ENCODE measurements around the gene BAD. TPM values are rescaled to one million over a fixed set of nuclear protein-coding genes. Genes with fewer than 3 reads are reported as not detected.

Gene BAD
- total RNA-seq, 1 experiment from 2014 or later: 23.3 TPM

DNA sequence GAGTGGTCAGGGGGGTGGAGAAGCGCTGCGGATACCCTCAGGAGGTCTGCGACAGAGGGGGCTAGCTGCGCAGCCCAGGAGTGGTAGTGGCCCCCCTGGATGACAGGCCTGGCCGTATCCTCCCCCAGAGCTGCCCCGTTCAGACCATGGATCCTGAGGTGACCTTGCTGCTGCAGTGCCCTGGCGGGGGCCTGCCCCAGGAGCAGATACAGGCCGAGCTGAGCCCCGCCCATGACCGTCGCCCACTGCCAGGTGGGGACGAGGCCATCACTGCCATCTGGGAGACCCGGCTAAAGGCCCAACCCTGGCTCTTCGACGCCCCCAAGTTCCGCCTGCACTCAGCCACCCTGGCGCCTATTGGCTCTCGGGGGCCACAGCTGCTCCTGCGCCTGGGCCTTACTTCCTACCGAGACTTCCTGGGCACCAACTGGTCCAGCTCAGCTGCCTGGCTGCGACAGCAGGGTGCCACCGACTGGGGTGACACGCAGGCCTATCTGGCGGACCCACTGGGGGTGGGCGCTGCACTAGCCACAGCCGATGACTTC is 57.9 kb downstream of the BAD start:
- Mint-ChIP-seq H3K4me3 (peak overlapping the region; percentile 80 to 91), H3K36me3 (ENCODE audit: insufficient read depth in 1 of 3, low read depth in 3 of 3) (peaks cover 0 to 14% (median 10%) of the 10 kb centered on the region in 3 experiments; a peak in 4 of 7 replicates), H3K9me3 (no peaks in the 10 kb centered on the region), H3K27ac (peak overlapping the region in 1 of 3 experiments; percentile 59; a peak in 1 of 7 replicates), H3K27me3 (ENCODE audit: low read depth) (peaks cover 2% of the 10 kb centered on the region), H3K4me1 (peaks cover 23 to 28% of the 10 kb centered on the region in 2 experiments)
- Histone ChIP-seq H2BK5ac (ENCODE audit: insufficient read length, low read length) (no peak overlapping the region), H3K23me2 (ENCODE audit: insufficient read length, low read depth, low read length, poor library complexity, severe bottlenecking) (peaks cover 27% of the 10 kb centered on the region), H4K8ac (replicated peaks; ENCODE audit: insufficient read length, low read depth, low read length) (no peak overlapping the region), H4K5ac (ENCODE audit: insufficient read length, low read depth, low read length) (no peak overlapping the region), H3K27me3 (ENCODE audit: insufficient read depth, low read length) (no peaks in the 10 kb centered on the region), H2AFZ (ENCODE audit: low read length) (no peak overlapping the region), H3K4me1 (ENCODE audit: insufficient read depth, low read length) (0 out of 2 replicates have a peak, but pooled peaks cover 3% of the 10 kb centered on the region), H4K20me1 (ENCODE audit: control insufficient read depth, insufficient read depth, insufficient read length) (no peaks in the 10 kb centered on the region), H3K14ac (ENCODE audit: insufficient read depth, low read length) (no peak overlapping the region; the same call in 1 of the 2 replicates), H3K27ac (ENCODE audit: insufficient read length, low read depth, low read length) (no peak overlapping the region), H3K79me1 (ENCODE audit: insufficient read depth, low read depth, low read length, poor library complexity, severe bottlenecking) (no peaks in the 10 kb centered on the region), H3K9ac (ENCODE audit: extremely low read depth, insufficient read length, low read length) (peak overlapping the region; percentile 59), H2BK12ac (ENCODE audit: insufficient read length, low read depth, low read length) (no peak overlapping the region), H2AK5ac (ENCODE audit: insufficient read length, low read length) (no peak overlapping the region), H3K56ac (ENCODE audit: insufficient read length, low read depth, low read length) (no peak overlapping the region), H3K9me3 (ENCODE audit: control insufficient read depth, low read depth, low read length) (no peaks in the 10 kb centered on the region), H3K18ac (ENCODE audit: insufficient read length, low read depth, low read length) (no peak overlapping the region), H3T11ph (ENCODE audit: low read length) (no peak overlapping the region), H4K91ac (ENCODE audit: insufficient read length, low read depth, low read length) (no peak overlapping the region), H2BK20ac (ENCODE audit: low read depth, low read length, poor library complexity, severe bottlenecking) (no peak overlapping the region), H3K79me2 (ENCODE audit: insufficient read depth, low read length) (no peaks in the 10 kb centered on the region), H3K23ac (ENCODE audit: insufficient read length, low read depth, low read length) (no peak overlapping the region), H3K4me2 (ENCODE audit: insufficient read depth, insufficient read length, low read length) (peak overlapping the region; percentile 50), H2BK120ac (ENCODE audit: low read depth, low read length, poor library complexity, severe bottlenecking) (no peak overlapping the region), H2BK15ac (ENCODE audit: low read depth, low read length) (no peak overlapping the region), H3K4ac (ENCODE audit: low read depth, low read length) (no peak overlapping the region)
- DNase-seq: peak; percentile 69
- WGBS (ENCODE audit: extremely low coverage, insufficient read length, low lambda C conversion rate): no CpG with 5 or more reads among the region's 26 CpGs
- TF ChIP-seq, protein P1, sequence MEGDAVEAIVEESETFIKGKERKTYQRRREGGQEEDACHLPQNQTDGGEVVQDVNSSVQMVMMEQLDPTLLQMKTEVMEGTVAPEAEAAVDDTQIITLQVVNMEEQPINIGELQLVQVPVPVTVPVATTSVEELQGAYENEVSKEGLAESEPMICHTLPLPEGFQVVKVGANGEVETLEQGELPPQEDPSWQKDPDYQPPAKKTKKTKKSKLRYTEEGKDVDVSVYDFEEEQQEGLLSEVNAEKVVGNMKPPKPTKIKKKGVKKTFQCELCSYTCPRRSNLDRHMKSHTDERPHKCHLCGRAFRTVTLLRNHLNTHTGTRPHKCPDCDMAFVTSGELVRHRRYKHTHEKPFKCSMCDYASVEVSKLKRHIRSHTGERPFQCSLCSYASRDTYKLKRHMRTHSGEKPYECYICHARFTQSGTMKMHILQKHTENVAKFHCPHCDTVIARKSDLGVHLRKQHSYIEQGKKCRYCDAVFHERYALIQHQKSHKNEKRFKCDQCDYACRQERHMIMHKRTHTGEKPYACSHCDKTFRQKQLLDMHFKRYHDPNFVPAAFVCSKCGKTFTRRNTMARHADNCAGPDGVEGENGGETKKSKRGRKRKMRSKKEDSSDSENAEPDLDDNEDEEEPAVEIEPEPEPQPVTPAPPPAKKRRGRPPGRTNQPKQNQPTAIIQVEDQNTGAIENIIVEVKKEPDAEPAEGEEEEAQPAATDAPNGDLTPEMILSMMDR (conservative IDR thresholded peaks at IDR 0.05): no peak
